ENCODE data around the gene HOXD11.
A peak's percentile ranks its signal among the peaks of the same experiment; 100 is the strongest.

HOXD11 gene

DNA sequence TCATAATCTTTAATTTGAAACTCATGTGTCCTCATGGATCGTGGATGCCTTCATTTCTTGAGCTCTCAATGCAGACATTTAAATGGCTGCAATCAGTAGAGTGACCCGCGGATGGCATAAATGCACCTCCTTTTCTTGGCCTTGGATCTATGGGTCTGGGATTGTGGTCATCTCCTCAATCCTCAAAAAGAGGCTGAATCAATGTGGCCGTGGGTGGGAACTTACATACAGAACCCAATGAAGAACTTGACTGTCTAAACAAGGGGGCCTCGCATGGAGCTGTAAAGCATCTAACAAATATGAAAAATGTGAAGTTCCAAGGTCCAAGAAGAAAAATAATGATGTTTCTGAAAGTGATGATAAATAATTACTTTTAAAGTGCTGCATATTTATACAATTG lies 11.7 kb upstream of the HOXD11 start:
- Mint-ChIP-seq H3K36me3 (ENCODE audit: low read depth) (peaks cover 9% of the 10 kb centered on the region), H3K4me1 (ENCODE audit: low read depth) (peaks cover 19% of the 10 kb centered on the region), H3K9me3 (no peaks in the 10 kb centered on the region), H3K4me3 (no peak overlapping the region), H3K27ac (no peak overlapping the region), H3K27me3 (ENCODE audit: low read depth) (peaks cover 88% of the 10 kb centered on the region)

DNA sequence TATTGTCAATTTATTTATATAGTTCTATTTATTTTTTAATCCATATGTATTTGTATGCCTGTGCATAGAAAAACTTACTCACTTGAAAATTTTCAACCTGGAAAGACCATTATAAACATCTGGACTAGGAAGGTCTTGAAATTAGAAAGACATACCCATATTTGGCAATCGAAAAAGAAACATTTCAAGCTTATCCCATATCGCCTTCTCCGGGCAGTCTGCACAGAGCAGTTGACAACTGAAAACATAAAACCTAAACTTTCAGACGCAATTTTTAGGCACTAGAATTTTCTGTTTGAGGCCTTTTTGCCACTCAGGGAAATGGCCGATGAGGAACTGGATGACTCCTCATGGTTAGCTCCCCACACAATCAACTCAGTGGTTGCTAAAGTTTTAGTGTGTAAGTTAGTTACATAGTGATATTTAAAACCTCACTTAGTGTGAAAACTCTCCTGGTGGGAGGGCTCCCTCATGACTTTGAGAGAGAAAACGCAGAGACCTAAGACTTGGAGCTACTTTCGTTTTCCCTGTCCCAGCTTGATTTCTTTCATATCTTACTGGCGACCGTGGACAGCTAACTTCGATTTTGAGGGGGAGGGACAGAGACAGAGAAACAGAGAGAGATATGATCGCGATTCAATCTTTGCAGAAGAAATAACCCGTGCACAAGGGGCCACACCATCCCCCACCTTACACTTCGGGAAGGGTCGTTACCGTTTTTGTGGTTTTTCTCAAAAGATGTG lies 10.7 kb upstream of the HOXD11 start:
- Mint-ChIP-seq H3K9me3 (no peaks in the 10 kb centered on the region), H3K4me1 (ENCODE audit: low read depth) (peaks cover 19% of the 10 kb centered on the region), H3K4me3 (peak overlapping the region; percentile 80), H3K27ac (peak overlapping the region; percentile 72), H3K36me3 (ENCODE audit: low read depth) (peaks cover 9% of the 10 kb centered on the region), H3K27me3 (ENCODE audit: low read depth) (peaks cover 87% of the 10 kb centered on the region)

DNA sequence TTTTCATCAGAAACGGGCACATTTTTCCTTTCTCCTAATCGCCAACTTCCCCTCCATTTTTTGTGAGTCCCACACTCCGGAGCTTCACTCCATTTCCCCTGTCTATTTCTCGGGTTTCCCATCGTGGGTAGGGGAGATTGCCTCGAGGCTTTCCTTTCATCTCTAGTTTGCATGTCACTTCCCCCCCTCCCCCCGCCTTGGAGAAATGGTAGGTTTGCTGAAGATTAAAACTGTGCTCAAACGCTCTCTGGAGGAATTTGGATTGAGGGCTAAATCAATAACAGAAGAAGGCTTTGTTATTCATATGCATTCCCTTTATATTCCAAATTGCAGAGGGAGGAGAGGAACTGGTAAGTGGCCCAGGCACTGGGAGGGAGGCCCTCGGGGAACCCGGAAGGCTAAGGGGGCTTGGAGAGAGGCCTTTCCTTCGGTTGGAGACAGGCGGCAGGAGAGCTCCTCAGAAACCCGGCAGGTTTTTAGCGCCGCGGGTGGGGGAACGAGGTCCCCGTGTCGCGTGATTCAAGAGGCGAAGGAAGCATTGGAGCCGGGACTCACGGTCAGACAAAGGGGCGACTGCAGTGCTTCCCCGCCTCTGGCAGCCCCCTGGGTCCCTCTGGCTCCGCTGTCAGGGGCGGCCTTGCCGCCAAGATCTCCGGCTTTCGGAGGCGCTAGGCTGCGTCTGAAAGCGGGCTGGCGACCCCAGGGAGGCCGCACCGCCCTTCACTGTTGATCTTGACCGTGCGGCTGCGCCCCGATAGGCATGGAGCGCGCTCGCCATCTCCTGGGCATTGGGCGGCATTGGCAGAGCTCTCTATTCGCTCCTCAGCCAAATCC lies 9.9 kb upstream of the HOXD11 start:
- H3K36me3 Mint-ChIP-seq (ENCODE audit: low read depth) = peaks cover 7% of the 10 kb centered on the region
- H3K9me3 Mint-ChIP-seq = no peaks in the 10 kb centered on the region
- no peak overlapping the region for H3K27ac Mint-ChIP-seq
- H3K4me3 Mint-ChIP-seq = peak overlapping the region; percentile 80
- H3K4me1 Mint-ChIP-seq (ENCODE audit: low read depth) = peaks cover 17% of the 10 kb centered on the region
- H3K27me3 Mint-ChIP-seq (ENCODE audit: low read depth) = peaks cover 87% of the 10 kb centered on the region

DNA sequence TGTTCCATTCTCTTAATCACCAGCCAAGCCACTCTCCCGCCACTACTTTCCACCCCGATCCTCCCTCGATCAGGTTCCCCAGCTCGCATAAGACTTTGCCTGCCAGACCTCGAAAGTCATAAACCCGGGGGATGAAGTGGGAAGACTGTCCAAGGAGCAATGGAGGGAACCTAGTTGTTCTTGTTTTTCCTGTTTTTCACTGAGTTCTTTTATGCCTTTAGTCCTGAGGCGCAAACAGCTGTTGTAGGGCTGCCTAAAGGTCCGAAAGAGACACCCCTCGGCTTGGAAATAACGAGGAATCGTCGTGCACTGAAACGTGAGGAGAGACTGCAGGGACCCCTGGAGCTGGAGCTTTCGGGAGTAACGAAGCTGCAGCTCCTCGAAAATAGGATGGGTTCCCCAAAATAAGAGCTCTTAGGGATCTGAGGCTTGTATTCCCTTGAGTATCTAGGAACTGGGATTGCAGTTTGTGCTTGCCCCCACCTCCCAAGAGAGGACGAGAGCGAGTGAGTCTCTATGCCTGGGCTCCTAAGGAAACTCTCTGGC lies 9.2 kb upstream of the HOXD11 start:
- H3K36me3 Mint-ChIP-seq (ENCODE audit: low read depth) = peaks cover 7% of the 10 kb centered on the region
- peaks cover 17% of the 10 kb centered on the region for H3K4me1 Mint-ChIP-seq (ENCODE audit: low read depth)
- H3K27me3 Mint-ChIP-seq (ENCODE audit: low read depth) = peaks cover 94% of the 10 kb centered on the region
- H3K9me3 Mint-ChIP-seq = no peaks in the 10 kb centered on the region
- peak overlapping the region; percentile 80 for H3K4me3 Mint-ChIP-seq
- peak overlapping the region; percentile 49 for H3K27ac Mint-ChIP-seq

DNA sequence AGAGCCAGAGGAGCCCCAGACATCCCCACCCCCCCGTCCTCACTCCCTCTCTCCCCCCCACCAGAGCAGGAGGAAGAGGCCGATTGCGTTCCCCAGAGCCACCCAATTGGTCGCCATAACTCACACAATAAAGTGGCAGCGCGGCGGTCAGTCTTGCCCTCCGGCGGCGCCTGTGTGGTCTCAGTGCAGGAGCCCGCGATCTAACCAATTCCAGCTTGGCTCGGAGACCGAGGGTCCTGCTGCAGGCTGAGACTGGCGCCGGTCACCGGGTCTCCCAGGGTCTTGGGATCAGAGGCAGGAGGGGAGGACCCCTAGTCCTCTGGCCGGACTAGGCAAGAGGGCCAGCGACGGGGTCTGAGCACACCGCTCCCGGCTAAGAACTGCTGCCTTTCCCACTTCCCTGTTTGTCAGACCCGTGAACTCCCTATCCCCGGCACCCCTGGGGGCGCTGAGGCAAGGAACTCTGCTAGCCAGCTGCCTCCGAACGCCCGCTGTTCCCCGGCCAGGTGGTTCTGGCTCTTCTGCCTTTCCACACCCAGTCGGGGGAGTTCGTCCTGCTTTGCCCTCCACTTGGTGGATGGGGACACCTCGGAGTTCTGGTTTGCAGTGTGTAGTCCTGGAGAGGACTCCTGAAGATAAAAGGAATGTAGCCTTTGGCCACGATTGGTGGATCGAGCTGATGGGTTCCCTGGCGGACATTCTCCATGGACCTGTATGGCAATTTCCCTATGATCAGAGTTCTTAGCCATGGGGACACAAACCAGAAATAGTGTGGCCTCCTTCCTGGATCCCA lies 8.5 kb upstream of the HOXD11 start:
- Mint-ChIP-seq H3K27ac (no peak overlapping the region), H3K4me1 (ENCODE audit: low read depth) (peaks cover 17% of the 10 kb centered on the region), H3K4me3 (no peak overlapping the region), H3K36me3 (ENCODE audit: low read depth) (peaks cover 6% of the 10 kb centered on the region), H3K9me3 (no peaks in the 10 kb centered on the region), H3K27me3 (ENCODE audit: low read depth) (peaks cover 95% of the 10 kb centered on the region)

DNA sequence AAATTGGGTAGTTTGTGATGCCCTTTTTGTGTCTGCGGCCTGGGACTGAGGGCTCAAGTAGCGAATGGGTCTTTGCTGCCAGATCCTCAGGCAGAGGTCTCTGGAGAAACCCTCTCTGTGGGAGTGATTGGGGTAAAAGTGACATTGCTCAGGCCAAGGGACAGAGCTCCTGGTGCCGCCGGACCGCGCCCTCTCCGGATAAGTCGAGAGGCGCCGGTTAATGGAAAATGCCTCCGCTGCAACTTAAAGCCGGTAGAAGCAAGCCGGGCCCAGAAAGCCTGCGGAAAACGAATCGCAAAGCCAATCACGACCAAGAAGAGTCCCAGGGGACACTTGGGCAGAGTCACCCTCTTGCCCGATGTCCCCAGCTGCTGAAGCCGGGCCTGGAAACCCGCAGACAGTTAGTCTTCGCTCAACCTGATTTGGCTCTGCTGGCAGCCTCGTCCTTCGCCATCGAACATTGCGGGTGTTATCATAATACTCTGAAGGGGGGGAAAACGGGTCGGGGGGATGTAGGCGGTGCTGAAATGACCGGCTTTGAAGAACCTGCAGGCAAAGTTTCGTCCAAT lies 7.8 kb upstream of the HOXD11 start:
- Mint-ChIP-seq H3K27me3 (ENCODE audit: low read depth) (peaks cover 95% of the 10 kb centered on the region), H3K27ac (no peak overlapping the region), H3K4me1 (ENCODE audit: low read depth) (peaks cover 14% of the 10 kb centered on the region), H3K9me3 (no peaks in the 10 kb centered on the region), H3K4me3 (no peak overlapping the region), H3K36me3 (ENCODE audit: low read depth) (peaks cover 2% of the 10 kb centered on the region)

DNA sequence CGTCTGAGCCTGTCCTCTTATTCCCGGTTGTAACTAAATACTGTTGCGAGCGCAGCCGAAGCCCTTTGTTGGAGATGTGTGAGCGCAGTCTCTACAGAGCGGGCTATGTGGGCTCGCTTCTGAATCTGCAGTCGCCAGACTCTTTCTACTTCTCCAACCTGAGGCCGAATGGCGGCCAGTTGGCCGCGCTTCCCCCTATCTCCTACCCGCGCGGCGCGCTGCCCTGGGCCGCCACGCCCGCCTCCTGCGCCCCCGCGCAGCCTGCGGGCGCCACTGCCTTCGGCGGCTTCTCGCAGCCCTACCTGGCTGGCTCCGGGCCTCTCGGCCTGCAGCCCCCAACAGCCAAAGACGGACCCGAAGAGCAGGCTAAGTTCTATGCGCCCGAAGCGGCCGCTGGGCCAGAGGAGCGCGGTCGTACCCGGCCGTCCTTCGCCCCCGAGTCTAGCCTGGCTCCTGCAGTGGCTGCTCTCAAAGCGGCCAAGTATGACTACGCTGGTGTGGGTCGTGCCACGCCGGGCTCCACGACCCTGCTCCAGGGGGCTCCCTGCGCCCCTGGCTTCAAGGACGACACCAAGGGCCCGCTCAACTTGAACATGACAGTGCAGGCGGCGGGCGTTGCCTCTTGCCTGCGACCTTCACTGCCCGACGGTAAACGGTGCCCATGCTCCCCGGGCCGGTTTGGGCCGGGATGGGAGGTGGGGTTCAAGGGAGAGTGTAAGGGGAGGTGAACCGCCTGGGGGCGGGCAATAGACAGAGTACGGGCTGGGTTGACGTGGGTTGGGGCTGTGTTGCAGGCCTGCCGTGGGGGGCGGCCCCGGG lies 7.1 kb upstream of the HOXD11 start, which contains the start of gene HOXD12:
HOXD12 (plus strand) TSS at position 68 of the 819 bp plus-strand sequence; CDS start at position 75, 7 bp downstream.
- H3K27ac Mint-ChIP-seq = no peak within 1 kb of the TSS
- no peaks in the 10 kb centered on the region for H3K9me3 Mint-ChIP-seq
- H3K4me1 Mint-ChIP-seq (ENCODE audit: low read depth) = peaks cover 14% of the 10 kb centered on the region
- H3K4me3 Mint-ChIP-seq = no peak within 1 kb of the TSS
- peaks cover 2% of the 10 kb centered on the region for H3K36me3 Mint-ChIP-seq (ENCODE audit: low read depth)
- peaks cover 95% of the 10 kb centered on the region for H3K27me3 Mint-ChIP-seq (ENCODE audit: low read depth)

DNA sequence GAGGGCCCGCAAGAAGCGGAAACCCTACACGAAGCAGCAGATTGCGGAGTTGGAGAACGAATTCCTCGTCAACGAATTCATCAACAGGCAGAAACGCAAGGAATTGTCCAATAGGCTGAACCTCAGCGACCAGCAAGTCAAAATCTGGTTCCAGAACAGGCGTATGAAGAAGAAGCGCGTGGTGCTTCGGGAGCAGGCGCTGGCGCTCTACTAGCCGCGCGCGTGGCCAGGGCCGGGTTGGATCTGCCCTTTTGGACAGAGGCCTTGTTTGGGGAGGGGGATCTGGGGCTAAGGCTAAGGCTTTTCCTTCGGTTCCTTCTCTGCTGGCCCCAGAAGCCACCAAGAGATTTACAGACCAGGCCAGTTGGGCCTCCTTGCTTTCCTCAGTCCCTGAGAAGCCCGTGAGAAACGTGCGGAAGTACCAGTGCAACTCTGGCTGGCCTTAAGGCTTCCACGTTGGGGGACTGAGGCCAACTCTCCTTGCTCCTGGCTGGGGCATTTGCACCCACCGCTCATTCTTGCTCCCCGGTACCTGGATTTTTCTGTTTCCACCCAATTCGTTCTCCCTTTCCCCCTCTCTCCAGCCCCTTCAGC lies 6.4 kb upstream of the HOXD11 start:
- H3K27me3 Mint-ChIP-seq (ENCODE audit: low read depth) = peaks cover 95% of the 10 kb centered on the region
- H3K9me3 Mint-ChIP-seq = no peaks in the 10 kb centered on the region
- H3K36me3 Mint-ChIP-seq (ENCODE audit: low read depth) = peaks cover 2% of the 10 kb centered on the region
- peaks cover 14% of the 10 kb centered on the region for H3K4me1 Mint-ChIP-seq (ENCODE audit: low read depth)
- no peak overlapping the region for H3K27ac Mint-ChIP-seq
- H3K4me3 Mint-ChIP-seq = no peak overlapping the region

DNA sequence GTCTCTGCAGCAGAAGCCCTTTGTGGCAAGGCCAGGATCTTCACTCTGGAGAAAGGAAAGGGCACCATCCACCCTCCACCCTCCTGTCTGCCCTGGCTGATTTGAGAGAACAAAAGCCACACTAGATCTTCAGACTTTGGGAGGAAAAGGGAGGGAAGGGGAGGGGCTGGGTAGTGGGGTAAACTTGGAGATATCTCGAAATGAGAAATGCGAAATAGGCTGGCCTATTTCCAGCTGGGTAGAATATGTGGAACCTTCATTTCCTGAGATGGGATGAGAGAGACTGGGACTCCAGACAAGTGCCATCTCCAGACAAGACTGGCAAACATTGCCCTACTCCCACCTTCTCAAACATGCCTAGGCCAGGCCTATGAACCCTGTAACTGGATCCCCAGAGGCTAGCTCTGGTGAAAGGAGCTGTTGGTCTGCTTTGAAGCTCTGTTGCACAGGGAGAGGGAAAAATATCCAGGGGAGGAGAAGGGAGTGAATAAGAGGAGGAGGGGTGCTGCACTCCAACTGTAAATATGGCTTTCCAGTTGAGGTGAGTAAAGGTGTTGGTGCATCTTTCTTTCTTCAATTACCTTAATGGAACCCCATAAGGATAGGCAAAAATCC lies 5.8 kb upstream of the HOXD11 start:
- H3K27me3 Mint-ChIP-seq (ENCODE audit: low read depth) = peaks cover 95% of the 10 kb centered on the region
- H3K36me3 Mint-ChIP-seq (ENCODE audit: low read depth) = peaks cover 2% of the 10 kb centered on the region
- H3K4me3 Mint-ChIP-seq = no peak overlapping the region
- H3K4me1 Mint-ChIP-seq (ENCODE audit: low read depth) = peaks cover 15% of the 10 kb centered on the region
- no peak overlapping the region for H3K27ac Mint-ChIP-seq
- no peaks in the 10 kb centered on the region for H3K9me3 Mint-ChIP-seq

DNA sequence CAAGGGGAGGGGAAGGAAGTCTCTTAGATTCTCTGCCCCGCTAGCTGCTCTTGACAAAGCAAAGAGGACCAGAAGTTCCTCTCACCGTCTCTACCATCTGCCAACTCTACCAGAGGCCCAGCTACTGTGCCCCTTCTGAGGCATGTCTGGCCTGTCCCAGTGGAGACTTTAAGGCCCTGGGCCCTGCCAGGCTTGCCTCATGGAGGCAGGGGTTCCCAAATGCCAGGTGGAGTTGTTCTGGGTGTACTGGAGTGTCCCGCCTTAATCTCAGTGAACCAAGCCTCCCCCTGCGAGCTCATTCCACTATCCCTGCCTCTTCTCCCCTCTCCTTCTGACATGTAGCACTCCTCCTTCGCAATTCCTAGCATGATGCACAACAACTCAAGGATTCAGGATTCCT lies 5.2 kb upstream of the HOXD11 start:
- Mint-ChIP-seq H3K9me3 (no peaks in the 10 kb centered on the region), H3K27me3 (ENCODE audit: low read depth) (peaks cover 92% of the 10 kb centered on the region), H3K4me3 (peak overlapping the region; percentile 3), H3K36me3 (ENCODE audit: low read depth) (no peaks in the 10 kb centered on the region), H3K27ac (no peak overlapping the region), H3K4me1 (ENCODE audit: low read depth) (peaks cover 12% of the 10 kb centered on the region)

DNA sequence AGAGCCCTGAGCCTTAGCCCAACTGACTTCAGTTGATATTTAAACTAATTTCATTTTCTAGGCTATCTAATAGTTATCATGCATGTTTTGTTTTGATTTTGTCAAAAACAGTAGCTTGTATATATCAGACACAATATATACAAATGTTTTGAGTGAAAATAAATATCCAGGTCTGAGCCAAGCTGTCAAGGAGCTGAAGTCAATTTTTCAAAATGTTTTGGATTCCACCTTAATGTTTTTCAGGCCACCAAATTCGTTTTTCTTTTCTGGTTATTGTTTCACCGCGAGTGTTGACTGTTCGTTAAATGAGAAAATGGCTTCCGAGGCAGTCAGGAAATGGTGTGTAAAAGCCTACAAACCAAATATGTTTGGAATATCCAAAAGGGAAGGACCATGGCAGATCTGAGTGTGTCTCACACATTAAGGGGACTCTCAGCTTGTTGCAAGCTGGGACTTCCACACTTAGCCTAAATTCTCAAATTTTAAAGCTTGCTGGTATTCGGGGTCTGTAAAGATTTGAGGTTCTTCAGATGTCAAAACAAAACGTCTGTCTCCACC lies 4.7 kb upstream of the HOXD11 start:
- Mint-ChIP-seq H3K27me3 (ENCODE audit: low read depth) (peaks cover 90% of the 10 kb centered on the region), H3K36me3 (ENCODE audit: low read depth) (no peaks in the 10 kb centered on the region), H3K27ac (no peak overlapping the region), H3K4me3 (peak overlapping the region; percentile 3), H3K9me3 (no peaks in the 10 kb centered on the region), H3K4me1 (ENCODE audit: low read depth) (peaks cover 8% of the 10 kb centered on the region)

DNA sequence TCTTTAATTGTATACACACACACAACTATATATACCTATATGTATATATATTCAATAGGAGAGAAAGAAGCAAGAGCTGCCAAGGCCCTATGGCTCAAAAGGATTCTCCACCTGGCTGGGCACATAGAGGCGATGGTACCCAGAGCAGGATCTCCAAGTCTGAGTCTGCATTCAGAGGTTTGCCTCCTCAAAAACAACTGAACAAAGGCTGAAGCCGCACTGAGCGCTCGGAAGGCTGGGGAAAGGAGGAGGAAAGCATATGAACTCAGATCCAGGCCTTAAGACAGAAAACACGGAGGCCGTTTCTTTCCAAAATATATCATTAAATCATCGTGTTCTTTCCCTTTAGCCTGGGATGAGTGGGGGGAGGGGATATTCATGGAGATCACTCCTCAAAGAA lies 3.9 kb upstream of the HOXD11 start:
- Mint-ChIP-seq H3K36me3 (ENCODE audit: low read depth) (no peaks in the 10 kb centered on the region), H3K27ac (no peak overlapping the region), H3K4me1 (ENCODE audit: low read depth) (peaks cover 4% of the 10 kb centered on the region), H3K9me3 (no peaks in the 10 kb centered on the region), H3K4me3 (no peak overlapping the region), H3K27me3 (ENCODE audit: low read depth) (peaks cover 84% of the 10 kb centered on the region)

Data from T-helper 1 cell treated with Interleukin-12 subunit alpha and Interleukin-12 subunit beta and Interleukin-4 antibody, amounts not matched to agents 30 μg/mL and 1 μg/mL, for 36 hours (primary cell).